ENCODE measurements around the gene SPINK9. TPM values are rescaled to one million over a fixed set of nuclear protein-coding genes. Genes with fewer than 3 reads are reported as not detected.

SPINK9 gene
- total and polyA plus RNA-seq, 10 donors, result not detected

DNA sequence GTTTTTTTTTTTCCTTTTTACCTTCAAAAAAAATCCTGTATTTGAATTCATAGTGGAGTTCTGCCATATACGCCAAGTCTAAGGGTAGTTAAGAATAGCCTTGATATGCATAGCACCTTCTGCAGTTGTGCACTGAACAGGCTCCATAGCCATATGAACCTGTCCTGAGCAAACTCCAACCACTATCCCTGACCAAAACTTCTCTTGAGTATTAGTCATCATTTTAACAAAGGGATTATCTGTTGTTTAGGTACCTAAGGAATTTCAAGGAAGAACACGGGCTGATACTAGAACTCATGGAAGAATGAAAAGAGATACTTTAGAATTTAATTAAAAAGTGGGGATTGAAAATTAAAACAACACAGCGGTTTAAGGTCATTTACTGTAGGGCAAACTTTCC, 46.5 kb downstream of the SPINK9 start:
- DNase-seq, result no peak
- Histone ChIP-seq H3K9me3 (peaks cover 0 to 14% (median 9%) of the 10 kb centered on the region in 8 donors), H3K4me1 (peaks cover 24 to 43% (median 34%) of the 10 kb centered on the region in 6 donors), H3K4me3 (no peak overlapping the region), H3K27me3 (replicated peaks in 1 of 7) (no peaks in the 10 kb centered on the region), H3K36me3 (peaks cover 0 to 18% (median 0%) of the 10 kb centered on the region in 6 donors), H3K27ac (no peak overlapping the region)
- TF ChIP-seq POLR2AphosphoS5 (IDR thresholded peaks at IDR 0.05) (no peak), POLR2A (IDR thresholded peaks at IDR 0.05) (no peak)
- TF ChIP-seq, protein P1, sequence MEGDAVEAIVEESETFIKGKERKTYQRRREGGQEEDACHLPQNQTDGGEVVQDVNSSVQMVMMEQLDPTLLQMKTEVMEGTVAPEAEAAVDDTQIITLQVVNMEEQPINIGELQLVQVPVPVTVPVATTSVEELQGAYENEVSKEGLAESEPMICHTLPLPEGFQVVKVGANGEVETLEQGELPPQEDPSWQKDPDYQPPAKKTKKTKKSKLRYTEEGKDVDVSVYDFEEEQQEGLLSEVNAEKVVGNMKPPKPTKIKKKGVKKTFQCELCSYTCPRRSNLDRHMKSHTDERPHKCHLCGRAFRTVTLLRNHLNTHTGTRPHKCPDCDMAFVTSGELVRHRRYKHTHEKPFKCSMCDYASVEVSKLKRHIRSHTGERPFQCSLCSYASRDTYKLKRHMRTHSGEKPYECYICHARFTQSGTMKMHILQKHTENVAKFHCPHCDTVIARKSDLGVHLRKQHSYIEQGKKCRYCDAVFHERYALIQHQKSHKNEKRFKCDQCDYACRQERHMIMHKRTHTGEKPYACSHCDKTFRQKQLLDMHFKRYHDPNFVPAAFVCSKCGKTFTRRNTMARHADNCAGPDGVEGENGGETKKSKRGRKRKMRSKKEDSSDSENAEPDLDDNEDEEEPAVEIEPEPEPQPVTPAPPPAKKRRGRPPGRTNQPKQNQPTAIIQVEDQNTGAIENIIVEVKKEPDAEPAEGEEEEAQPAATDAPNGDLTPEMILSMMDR (IDR thresholded peaks at IDR 0.05 in 8 of 11, conservative IDR thresholded peaks at IDR 0.05 in 3 of 11), result no peak
- intact Hi-C loops (cut with DNase I; ENCODE audit: low total_unique reads), result no loop called here
- WGBS, 5 donors, result 95 to 99% (median 98%) methylated on average over 3 of the region's 3 CpGs

- peaks cover 0 to 13% (median 9%) of the 10 kb centered on the region in 8 donors for H3K9me3 ChIP-seq
- H3K27me3 ChIP-seq (replicated peaks in 1 of 7), result no peaks in the 10 kb centered on the region
- peak overlapping the region in 7 of 8 donors; percentile 60 to 84 (median 67) for H3K4me3 ChIP-seq
- 67 to 79% (median 71%) methylated on average over 4 of the region's 4 CpGs for WGBS, 5 donors
- H3K4me1 ChIP-seq, result peaks cover 24 to 54% (median 41%) of the 10 kb centered on the region in 6 donors
- DNase-seq, result no peak
- no peak for TF ChIP-seq POLR2AphosphoS5 (IDR thresholded peaks at IDR 0.05)
- TF ChIP-seq, protein P1 (IDR thresholded peaks at IDR 0.05 in 8 of 11, conservative IDR thresholded peaks at IDR 0.05 in 3 of 11), result no peak
- TF ChIP-seq POLR2A (IDR thresholded peaks at IDR 0.05), result no peak
- H3K36me3 ChIP-seq, result peaks cover 0 to 15% (median 1%) of the 10 kb centered on the region in 6 donors
- intact Hi-C loops (cut with DNase I; ENCODE audit: low total_unique reads), result no loop called here
- H3K27ac ChIP-seq, result peak overlapping the region; percentile 80 to 97 (median 94)
These were observed 47.6 kb downstream of the SPINK9 start for GRCh38 chr5:148382961-148383360.

DNA sequence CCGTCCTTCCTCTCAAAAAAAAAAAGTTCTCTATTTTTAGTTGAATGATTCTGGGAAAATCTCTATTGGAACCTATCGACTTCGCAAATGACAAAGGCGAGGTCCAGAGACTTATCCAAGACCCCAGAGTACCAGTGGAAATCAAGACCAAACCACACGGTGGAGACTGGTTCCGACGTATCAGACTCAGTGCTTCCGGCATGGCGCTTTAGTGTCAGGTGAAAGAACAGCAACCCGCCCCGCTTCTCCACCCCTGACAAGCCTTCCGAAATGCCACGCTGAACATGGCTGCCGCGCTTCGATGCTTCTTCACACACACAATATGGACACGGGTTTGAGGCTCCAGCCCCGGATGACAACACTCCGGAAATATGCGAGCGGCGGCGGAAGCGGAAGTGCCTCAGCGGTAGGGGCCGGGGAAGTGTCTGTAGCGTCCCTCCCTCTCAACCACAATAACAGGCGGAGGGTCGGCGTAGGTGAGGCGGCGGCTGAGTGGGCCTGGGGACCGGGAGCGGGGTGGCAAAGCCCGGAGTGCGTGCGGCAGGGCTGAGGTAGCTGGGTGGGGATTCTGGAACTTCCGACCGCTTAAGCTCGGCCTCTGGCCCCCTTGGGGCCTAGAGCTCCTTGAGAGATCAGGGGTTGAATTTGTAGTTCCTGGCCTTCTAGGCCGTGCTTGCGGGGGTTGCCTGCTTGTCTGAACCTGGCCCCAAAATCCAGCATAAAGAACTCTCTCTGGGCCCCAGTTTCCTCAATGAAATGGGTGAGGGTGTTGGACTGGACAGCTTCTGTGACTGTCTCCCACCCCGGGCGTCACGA, 48.4 kb downstream of the SPINK9 start, which contains the start of gene FBXO38:
Gene FBXO38, plus strand, starts transcription at position 395 of the 816 bp plus-strand sequence. CDS start 10,819 bp downstream, outside the sequence.
- 0% methylated on average over 38 to 45 of the region's 45 CpGs for WGBS, 5 donors
- Histone ChIP-seq H3K27ac (peak within 1 kb of the TSS; percentile 80 to 97 (median 94)), H3K4me1 (peaks cover 24 to 62% (median 45%) of the 10 kb centered on the region in 6 donors), H3K36me3 (peaks cover 0 to 19% (median 1%) of the 10 kb centered on the region in 6 donors), H3K9me3 (peaks cover 0 to 6% (median 3%) of the 10 kb centered on the region in 8 donors), H3K4me3 (peak within 1 kb of the TSS; percentile 60 to 84 (median 67)), H3K27me3 (replicated peaks in 1 of 7) (no peaks in the 10 kb centered on the region)
- peak in 2 of 3 donors; percentile 39 to 72 for TF ChIP-seq POLR2A (IDR thresholded peaks at IDR 0.05)
- TF ChIP-seq POLR2AphosphoS5 (IDR thresholded peaks at IDR 0.05), result peak; percentile 95 to 100 (median 98)
- TF ChIP-seq, protein P1 (IDR thresholded peaks at IDR 0.05 in 8 of 11, conservative IDR thresholded peaks at IDR 0.05 in 3 of 11), result peak in 6 of 11 experiments; percentile 6 to 43 (median 22)
- peak; percentile 99 for DNase-seq
- intact Hi-C loops (cut with DNase I; ENCODE audit: low total_unique reads), result no loop called here

- intact Hi-C loops (cut with DNase I; ENCODE audit: low total_unique reads), result no loop called here
- WGBS, 5 donors, result 3 to 7% (median 5%) methylated on average over 6 of the region's 6 CpGs
- Histone ChIP-seq H3K27ac (peak overlapping the region; percentile 80 to 97 (median 94)), H3K4me1 (peaks cover 24 to 68% (median 48%) of the 10 kb centered on the region in 6 donors), H3K9me3 (no peaks in the 10 kb centered on the region), H3K4me3 (peak overlapping the region; percentile 60 to 84 (median 67)), H3K36me3 (peaks cover 0 to 25% (median 4%) of the 10 kb centered on the region in 6 donors), H3K27me3 (replicated peaks in 1 of 7) (no peaks in the 10 kb centered on the region)
- TF ChIP-seq POLR2A (IDR thresholded peaks at IDR 0.05) (no peak), POLR2AphosphoS5 (IDR thresholded peaks at IDR 0.05) (no peak)
- TF ChIP-seq, protein P1 (IDR thresholded peaks at IDR 0.05 in 8 of 11, conservative IDR thresholded peaks at IDR 0.05 in 3 of 11), result no peak
- no peak for DNase-seq
These were observed 49.0 kb downstream of the SPINK9 start for GRCh38 chr5:148384380-148384737.
